HG02970 (cell line): Measurements from ENCODE around the gene SYT1.

Experiments
- ATAC-seq: cut with Tn5 transposase; IDR thresholded peaks from one replicate; pipeline ENCODE4 v1.9.1; 2021; ENCODE audit warnings: mild to moderate bottlenecking, moderate library complexity, moderate number of reproducible peaks; ENCODE audit not compliant: unreplicated experiment, low FRiP score

SYT1 gene

DNA sequence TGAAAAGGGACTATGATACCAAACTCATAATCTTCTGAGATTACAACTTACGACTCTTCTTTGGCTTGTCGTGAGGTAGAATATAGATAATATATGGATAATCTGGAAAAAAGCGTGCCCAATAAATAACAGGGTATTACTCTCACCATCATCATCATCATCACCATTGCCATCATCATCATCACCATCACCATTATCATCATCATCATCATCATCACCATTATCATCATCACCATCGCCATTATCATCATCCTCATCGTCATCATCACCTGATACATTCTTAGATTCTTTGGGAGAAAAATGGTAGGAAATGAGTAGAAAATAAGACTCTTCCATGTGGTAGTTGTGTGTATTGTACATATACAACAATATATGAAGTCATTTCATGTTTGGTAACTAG is 259.8 kb downstream of the SYT1 start:
- ATAC-seq, result no peak

DNA sequence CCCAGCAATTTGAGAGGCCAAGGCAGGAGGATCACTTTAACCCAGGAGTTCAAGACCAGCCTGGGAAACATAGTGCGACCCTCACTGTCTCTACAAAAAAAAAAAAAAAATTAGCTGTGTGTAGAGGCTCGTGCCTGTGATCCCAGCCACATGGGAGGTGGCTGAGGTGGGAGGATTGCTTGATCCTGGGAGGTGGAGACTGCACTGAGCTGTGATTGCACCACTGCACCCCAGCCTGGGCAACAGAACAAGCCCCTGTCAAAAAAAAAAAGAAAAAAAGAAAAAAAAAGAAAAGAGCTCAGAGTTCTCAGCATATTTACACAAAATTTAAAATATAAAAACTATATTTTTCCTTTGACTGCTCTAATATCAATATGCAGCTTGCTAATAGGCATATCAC is 260.8 kb downstream of the SYT1 start:
- no peak for ATAC-seq

DNA sequence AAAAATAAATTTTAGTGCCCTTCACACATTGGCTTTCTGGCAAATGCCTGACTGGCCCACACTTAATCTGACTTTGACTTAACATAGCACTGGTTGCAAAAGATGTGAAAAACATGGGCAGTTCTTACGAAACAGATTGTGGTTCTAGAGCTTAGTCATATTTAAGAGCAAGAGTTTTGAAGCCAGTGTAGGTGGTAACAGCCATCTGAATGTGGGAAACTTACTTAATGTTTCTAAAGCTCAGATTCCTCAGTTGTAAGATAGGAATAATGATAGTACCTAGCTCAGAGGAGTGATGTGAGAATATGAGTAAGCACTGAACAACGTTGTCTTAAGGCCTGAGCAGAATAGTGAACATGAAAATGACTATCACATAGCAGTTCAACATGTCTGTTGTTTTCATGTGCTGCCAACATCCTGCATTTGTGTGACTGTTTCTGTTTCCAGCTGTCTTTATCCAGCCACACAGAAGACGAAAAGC is 262.7 kb downstream of the SYT1 start:
- peak; percentile 85 for ATAC-seq

- no peak for ATAC-seq
Measured at GRCh38 chr12:79128956-79129355, 264.4 kb downstream of the SYT1 start.

- no peak for ATAC-seq
Measured at GRCh38 chr12:79138872-79139271, 274.3 kb downstream of the SYT1 start.

GRCh38 chr12:79140711-79141110 is 276.1 kb downstream of the SYT1 start:
- no peak for ATAC-seq

GRCh38 chr12:79141776-79142175 is 277.2 kb downstream of the SYT1 start:
- no peak for ATAC-seq

DNA sequence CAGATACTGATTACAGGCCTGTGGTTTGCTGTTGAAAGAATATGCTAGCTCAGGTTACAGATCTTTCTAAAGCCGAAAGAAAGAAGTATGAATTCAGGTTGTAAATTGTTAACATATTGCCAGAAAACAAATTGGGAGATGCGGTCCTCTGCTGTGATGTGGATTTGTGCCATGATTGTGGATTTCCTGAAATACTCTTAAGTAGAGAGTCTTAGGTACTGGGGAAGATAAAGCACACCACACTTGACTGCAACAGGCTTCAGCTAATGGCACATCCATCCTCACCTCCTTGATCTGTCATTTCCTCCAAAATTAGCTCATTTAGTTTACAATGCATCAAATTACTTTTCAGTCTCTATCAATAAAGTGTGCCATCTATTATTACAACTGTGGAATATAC is 279.2 kb downstream of the SYT1 start:
- ATAC-seq, result no peak

DNA sequence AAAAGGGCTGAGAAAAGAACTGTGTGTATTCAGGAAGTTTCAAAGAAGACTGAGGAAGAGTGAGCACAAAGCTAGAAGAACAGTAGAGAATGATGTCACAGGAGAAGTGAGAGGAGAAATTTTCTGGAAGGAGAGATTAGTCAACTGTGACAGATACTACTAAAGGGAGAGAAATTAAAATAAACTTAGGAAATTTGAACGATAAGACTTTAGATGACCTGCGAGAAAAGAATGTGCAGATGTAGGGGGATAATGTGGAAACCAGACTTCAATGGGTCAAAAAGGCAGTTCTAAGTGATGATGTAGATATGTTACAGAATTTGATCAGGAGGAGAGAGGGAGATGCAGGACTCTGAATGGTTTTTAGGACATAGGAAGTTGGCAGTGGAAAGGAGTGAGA is 287.4 kb downstream of the SYT1 start:
- no peak for ATAC-seq

DNA sequence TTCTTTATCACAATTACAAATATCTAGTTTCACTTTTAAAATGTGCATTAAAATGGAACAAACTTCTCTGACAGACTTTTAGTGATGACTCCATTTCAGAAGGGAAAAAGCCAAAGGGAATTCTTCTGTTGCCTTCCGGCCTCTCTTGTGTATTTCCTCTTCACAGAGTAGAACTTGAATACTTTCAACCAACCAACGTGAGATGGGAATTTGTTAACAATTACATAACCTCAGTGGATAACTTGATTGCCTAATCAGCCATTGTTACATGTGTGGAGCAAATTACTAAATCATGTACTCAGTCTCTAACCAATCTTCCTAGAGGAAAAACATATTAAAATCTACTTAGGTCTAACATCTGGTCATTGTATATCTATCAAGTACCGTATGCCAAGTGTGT is 291.1 kb downstream of the SYT1 start:
- no peak for ATAC-seq

DNA sequence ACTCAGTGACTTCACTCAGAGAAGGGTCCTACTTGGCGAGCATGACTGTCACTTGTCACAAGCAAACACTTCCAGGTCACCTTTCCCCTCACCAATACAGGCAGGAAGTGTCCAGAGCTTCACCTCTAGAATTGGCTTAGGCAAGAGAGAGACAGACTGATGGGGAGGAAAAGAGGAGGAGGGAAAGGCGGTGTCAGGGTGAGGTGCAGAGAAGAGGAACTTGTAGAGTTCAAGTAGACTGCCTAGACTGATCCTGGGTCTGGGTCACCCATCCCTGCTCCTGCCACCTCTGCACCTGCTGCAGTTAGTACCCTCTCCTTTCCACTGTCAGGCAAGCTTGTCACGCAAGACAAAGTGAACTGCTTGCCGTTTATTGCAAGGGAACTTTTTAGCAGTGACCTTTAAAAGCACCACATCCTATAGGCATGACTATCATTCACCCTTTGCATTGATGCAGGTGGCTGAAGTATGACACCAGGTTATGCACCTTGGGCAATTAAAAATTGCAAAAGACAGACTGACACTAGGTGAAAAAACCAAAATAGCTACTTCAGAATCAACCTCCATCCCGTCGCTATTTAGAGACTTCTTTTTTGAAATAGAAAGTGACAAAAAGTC is 292.4 kb downstream of the SYT1 start:
- no peak for ATAC-seq

- ATAC-seq, result no peak
Measured at GRCh38 chr12:79161249-79161934, 296.8 kb downstream of the SYT1 start.

DNA sequence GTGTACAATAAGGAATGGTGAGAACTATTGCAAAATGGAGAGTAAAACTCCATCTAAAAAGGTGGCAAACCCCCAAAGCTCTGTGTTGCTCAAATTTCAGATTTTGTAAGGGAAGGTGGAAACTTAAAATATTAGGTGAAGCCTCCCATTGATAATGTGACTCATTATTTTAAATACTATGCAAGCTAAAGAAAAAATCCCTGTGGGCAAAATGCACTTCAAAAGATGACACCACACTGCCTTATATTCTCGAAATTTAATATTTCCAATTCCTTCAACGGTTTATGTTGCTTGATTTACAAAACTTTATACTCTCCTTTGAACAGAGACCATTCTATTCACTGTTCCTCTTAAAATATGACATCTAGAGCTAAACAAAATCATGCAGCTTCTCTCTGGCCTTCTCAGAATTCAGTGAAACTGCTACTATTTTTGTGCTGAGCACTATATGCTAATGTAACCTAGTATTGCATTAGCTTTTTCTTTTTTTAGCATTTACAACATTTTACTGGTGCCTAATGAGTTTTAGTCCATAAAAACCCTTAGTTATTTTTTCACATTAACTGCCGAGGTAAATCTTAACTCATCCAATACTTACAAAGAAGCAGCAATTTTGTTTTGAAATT is 297.7 kb downstream of the SYT1 start:
- ATAC-seq, result no peak

GRCh38 chr12:79162948-79163347 is 298.4 kb downstream of the SYT1 start:
- no peak for ATAC-seq

GRCh38 chr12:79164890-79165289 is 300.3 kb downstream of the SYT1 start:
- no peak for ATAC-seq

GRCh38 chr12:79168687-79169086 is 304.1 kb downstream of the SYT1 start:
- ATAC-seq, result no peak

DNA sequence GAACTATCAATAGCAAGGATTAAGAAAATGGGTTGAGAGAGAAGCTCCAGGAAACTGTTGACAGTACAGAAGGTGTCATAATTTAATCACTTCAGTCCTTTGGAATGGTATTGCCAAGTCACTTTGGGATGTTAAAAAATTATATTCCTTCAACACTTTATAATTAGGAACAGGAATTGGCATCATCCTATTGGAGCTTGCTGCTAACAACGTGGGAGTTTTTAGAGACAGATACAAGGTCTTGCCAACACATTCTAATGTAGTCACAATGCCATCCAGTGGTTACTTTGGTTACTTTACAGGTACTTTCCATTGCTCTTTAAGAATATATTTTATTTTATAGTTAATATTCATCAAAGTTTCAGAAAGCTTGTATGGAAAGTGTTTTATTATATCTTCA is 310.1 kb downstream of the SYT1 start:
- no peak for ATAC-seq

DNA sequence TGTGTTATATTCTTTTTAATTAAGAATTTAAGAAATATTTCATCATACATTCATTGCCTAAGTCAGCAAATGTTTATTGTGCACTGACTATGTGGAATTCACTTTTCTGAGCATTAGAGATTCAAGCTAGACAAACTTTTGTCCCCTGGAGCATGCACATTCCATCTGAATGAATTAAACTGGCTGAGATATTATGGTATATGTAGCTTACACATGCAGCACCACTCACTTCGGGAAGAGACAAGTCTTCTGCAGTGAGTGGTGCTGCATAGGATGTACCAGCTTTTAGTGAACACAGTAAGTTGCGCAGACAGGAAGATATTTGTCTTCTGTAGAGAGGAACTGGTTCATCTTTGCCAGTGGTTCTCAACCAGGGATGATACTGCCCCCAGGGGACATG is 318.4 kb downstream of the SYT1 start:
- ATAC-seq, result no peak

DNA sequence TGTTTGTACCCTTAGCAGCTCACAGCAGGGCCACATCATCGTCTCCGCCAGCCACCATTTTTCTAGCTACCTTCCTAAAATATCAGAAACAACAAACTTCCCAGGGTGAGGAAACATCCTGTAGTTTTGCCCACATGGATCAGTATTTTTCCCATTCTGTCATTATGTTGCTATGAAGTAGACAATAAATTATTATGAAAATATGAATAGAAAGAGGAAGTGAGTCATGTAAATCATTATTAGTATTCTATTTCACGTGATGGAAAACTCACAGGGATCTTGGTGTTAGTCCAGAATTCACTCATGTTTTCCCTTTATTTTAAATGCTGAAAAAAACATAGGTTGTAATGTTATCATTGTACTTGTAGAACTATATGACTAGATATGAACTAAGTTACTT is 319.4 kb downstream of the SYT1 start:
- ATAC-seq, result no peak

DNA sequence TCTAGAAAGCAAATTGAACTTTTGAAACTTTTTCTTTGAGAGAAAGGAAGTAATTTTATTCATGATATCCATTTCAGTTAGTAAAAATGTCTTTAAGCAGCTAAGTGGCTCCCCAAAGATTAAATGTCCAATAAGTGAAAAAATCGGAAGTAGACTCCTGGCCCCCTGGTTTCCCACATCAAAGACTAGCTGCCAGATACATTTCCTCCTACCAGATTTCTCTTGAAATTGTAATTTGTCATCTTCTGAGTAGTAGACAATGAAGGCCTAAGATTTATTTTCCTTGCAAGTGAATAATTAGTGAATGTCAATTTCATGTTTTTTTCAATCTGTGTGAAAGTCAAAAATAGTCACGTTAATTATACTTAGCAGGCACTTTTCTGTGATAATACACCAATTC is 321.9 kb downstream of the SYT1 start:
- ATAC-seq, result no peak

GRCh38 chr12:79187032-79187431 is 322.5 kb downstream of the SYT1 start:
- no peak for ATAC-seq

GRCh38 chr12:79191391-79191790 is 326.8 kb downstream of the SYT1 start:
- no peak for ATAC-seq
